ENCODE measurements around the gene IQCK. TPM values are rescaled to one million over a fixed set of nuclear protein-coding genes. Genes with fewer than 3 reads are reported as not detected.

IQCK gene
- total and polyA plus RNA-seq, 2 donors (not counting 1 experiment from before 2014, with no cell fraction given), result 4.6 to 9.9 TPM

- no peak for TF ChIP-seq EZH2 (IDR thresholded peaks at IDR 0.05; ENCODE audit: low read length, missing control alignments)
- TF ChIP-seq CTCF (conservative IDR thresholded peaks at IDR 0.05 in 1 of 2, IDR thresholded peaks at IDR 0.05 in 1 of 2; ENCODE audit: low read depth in 1 of 2, low read length in 2 of 2), result no peak
- no peak overlapping the region for H3K27ac ChIP-seq (ENCODE audit: insufficient read depth, low read length)
- DNase-seq (ENCODE audit: low read depth in 2 of 2), result no peak
- H3K79me2 ChIP-seq (ENCODE audit: control insufficient read depth, insufficient read depth, low read length), result no peaks in the 10 kb centered on the region
- no peak overlapping the region for H2AFZ ChIP-seq (ENCODE audit: low read length)
- H3K4me1 ChIP-seq (ENCODE audit: control insufficient read depth, extremely low read depth, insufficient read depth, low read length), result no peaks in the 10 kb centered on the region
- no peaks in the 10 kb centered on the region for H3K27me3 ChIP-seq (ENCODE audit: control insufficient read depth, insufficient read depth, low read length)
- H3K9me3 ChIP-seq (ENCODE audit: control insufficient read depth, insufficient read depth, low read depth, low read length), result no peaks in the 10 kb centered on the region
- H4K20me1 ChIP-seq (ENCODE audit: control insufficient read depth, extremely low read depth, insufficient read depth, low read length), result no peaks in the 10 kb centered on the region
- no peak overlapping the region for H3K4me2 ChIP-seq (ENCODE audit: extremely low read depth, insufficient read depth, low read length)
- H3K4me3 ChIP-seq (replicated peaks in 1 of 4; ENCODE audit: control extremely low read depth in 1 of 4, insufficient read depth in 1 of 4, low read depth in 3 of 4, low read length in 4 of 4), result no peak overlapping the region
- H3K9ac ChIP-seq (ENCODE audit: insufficient read depth, low read length), result no peak overlapping the region
- H3K36me3 ChIP-seq (ENCODE audit: control insufficient read depth, insufficient read depth, low read length), result no peaks in the 10 kb centered on the region
These were observed 150.3 kb downstream of the IQCK start for GRCh38 chr16:19868421-19868820.

GRCh38 chr16:19871721-19872120, 153.7 kb downstream of the IQCK start:
- Histone ChIP-seq H3K4me1 (ENCODE audit: control insufficient read depth, extremely low read depth, insufficient read depth, low read length) (no peaks in the 10 kb centered on the region), H3K36me3 (ENCODE audit: control insufficient read depth, insufficient read depth, low read length) (no peaks in the 10 kb centered on the region), H3K4me2 (ENCODE audit: extremely low read depth, insufficient read depth, low read length) (no peak overlapping the region), H4K20me1 (ENCODE audit: control insufficient read depth, extremely low read depth, insufficient read depth, low read length) (no peaks in the 10 kb centered on the region), H3K9ac (ENCODE audit: insufficient read depth, low read length) (no peak overlapping the region), H3K27me3 (ENCODE audit: control insufficient read depth, insufficient read depth, low read length) (no peaks in the 10 kb centered on the region), H3K9me3 (ENCODE audit: control insufficient read depth, insufficient read depth, low read depth, low read length) (no peaks in the 10 kb centered on the region), H2AFZ (ENCODE audit: low read length) (no peak overlapping the region), H3K4me3 (replicated peaks in 1 of 4; ENCODE audit: control extremely low read depth in 1 of 4, insufficient read depth in 1 of 4, low read depth in 3 of 4, low read length in 4 of 4) (no peak overlapping the region), H3K79me2 (ENCODE audit: control insufficient read depth, insufficient read depth, low read length) (no peaks in the 10 kb centered on the region), H3K27ac (ENCODE audit: insufficient read depth, low read length) (no peak overlapping the region)
- no peak for DNase-seq (ENCODE audit: low read depth in 2 of 2)
- TF ChIP-seq EZH2 (IDR thresholded peaks at IDR 0.05; ENCODE audit: low read length, missing control alignments), result no peak
- TF ChIP-seq CTCF (conservative IDR thresholded peaks at IDR 0.05 in 1 of 2, IDR thresholded peaks at IDR 0.05 in 1 of 2; ENCODE audit: low read depth in 1 of 2, low read length in 2 of 2), result no peak

GRCh38 chr16:19872179-19872863, 154.2 kb downstream of the IQCK start:
- Histone ChIP-seq H3K9ac (ENCODE audit: insufficient read depth, low read length) (no peak overlapping the region), H3K27me3 (ENCODE audit: control insufficient read depth, insufficient read depth, low read length) (no peaks in the 10 kb centered on the region), H4K20me1 (ENCODE audit: control insufficient read depth, extremely low read depth, insufficient read depth, low read length) (no peaks in the 10 kb centered on the region), H3K9me3 (ENCODE audit: control insufficient read depth, insufficient read depth, low read depth, low read length) (no peaks in the 10 kb centered on the region), H3K4me3 (replicated peaks in 1 of 4; ENCODE audit: control extremely low read depth in 1 of 4, insufficient read depth in 1 of 4, low read depth in 3 of 4, low read length in 4 of 4) (no peak overlapping the region), H3K79me2 (ENCODE audit: control insufficient read depth, insufficient read depth, low read length) (no peaks in the 10 kb centered on the region), H3K36me3 (ENCODE audit: control insufficient read depth, insufficient read depth, low read length) (no peaks in the 10 kb centered on the region), H3K4me2 (ENCODE audit: extremely low read depth, insufficient read depth, low read length) (no peak overlapping the region), H3K4me1 (ENCODE audit: control insufficient read depth, extremely low read depth, insufficient read depth, low read length) (no peaks in the 10 kb centered on the region), H2AFZ (ENCODE audit: low read length) (no peak overlapping the region), H3K27ac (ENCODE audit: insufficient read depth, low read length) (no peak overlapping the region)
- TF ChIP-seq EZH2 (IDR thresholded peaks at IDR 0.05; ENCODE audit: low read length, missing control alignments) (no peak), CTCF (conservative IDR thresholded peaks at IDR 0.05 in 1 of 2, IDR thresholded peaks at IDR 0.05 in 1 of 2; ENCODE audit: low read depth in 1 of 2, low read length in 2 of 2) (no peak)
- no peak for DNase-seq (ENCODE audit: low read depth in 2 of 2)

Data from fibroblast of lung (primary cell).